Mononuclear cell (primary cell): ENCODE data around the gene AZU1. TPM values are rescaled to one million over a fixed set of nuclear protein-coding genes. Genes with fewer than 3 reads are reported as not detected.

ENCODE experiments used
- H3K27me3 ChIP-seq: 2 replicates; pipeline ENCODE4 v1.6.0; 2011; ENCODE audit warnings: low read length, control low read depth; ENCODE audit not compliant: insufficient read depth
- H3K4me1 ChIP-seq: 2 replicates; pipeline ENCODE4 v1.5.1; 2011; ENCODE audit warnings: mild to moderate bottlenecking, low read length, control low read depth; ENCODE audit not compliant: insufficient read depth
- H3K4me3 ChIP-seq: 2 replicates; pipeline ENCODE4 v1.5.1; 2011; ENCODE audit warnings: mild to moderate bottlenecking, low read length, moderate library complexity
- H3K9me3 ChIP-seq: 2 replicates; pipeline ENCODE4 v1.5.1; 2011; ENCODE audit warnings: low read depth, mild to moderate bottlenecking, control low read depth, low read length
- total RNA-seq: library from RNA; depleted of rRNA; stranded (reverse); fragments of >200 nt; gene quantifications from one replicate; pipeline ENCODE4 v1.2.3, GENCODE V29; 2012

The AZU1 gene
- total RNA-seq, 1 donor, result 0.31 TPM

DNA sequence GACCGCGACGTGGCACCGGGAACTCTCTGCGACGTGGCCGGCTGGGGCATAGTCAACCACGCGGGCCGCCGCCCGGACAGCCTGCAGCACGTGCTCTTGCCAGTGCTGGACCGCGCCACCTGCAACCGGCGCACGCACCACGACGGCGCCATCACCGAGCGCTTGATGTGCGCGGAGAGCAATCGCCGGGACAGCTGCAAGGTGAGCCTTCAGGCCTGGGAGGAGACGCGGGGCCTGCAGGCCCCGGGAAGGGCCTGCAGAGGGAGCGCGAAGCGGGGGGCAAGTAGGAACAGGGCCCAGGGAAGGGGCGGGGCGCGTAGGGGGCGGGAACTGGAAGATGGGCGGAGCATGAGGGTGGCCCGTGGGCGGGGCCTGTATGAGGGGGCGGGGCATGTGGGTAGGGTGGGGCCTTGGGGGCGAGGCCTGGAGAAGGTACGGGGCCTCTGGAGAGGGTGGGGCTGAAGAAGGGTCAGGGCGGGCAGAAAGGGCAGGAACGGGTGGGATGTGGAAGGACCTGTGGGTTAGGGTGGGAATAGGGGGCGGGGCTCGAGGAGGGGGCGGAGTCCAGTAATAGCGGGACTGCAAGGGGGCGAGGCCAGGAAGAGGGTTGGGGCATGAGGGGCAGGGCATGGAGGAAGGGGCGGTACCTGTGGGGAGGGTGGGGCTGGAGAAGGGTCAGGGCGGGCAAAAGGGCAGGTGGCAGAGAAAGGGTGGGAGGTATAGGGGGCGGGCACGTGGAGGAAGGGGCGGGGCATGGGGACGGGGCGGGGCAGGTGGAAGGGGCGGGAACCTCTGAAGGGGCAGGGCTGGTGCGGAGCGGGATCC, 34.3 kb downstream of the AZU1 start:
- Histone ChIP-seq H3K27me3 (no peaks in the 10 kb centered on the region), H3K4me1 (peaks cover 51% of the 10 kb centered on the region), H3K9me3 (no peaks in the 10 kb centered on the region), H3K4me3 (no peak overlapping the region)

DNA sequence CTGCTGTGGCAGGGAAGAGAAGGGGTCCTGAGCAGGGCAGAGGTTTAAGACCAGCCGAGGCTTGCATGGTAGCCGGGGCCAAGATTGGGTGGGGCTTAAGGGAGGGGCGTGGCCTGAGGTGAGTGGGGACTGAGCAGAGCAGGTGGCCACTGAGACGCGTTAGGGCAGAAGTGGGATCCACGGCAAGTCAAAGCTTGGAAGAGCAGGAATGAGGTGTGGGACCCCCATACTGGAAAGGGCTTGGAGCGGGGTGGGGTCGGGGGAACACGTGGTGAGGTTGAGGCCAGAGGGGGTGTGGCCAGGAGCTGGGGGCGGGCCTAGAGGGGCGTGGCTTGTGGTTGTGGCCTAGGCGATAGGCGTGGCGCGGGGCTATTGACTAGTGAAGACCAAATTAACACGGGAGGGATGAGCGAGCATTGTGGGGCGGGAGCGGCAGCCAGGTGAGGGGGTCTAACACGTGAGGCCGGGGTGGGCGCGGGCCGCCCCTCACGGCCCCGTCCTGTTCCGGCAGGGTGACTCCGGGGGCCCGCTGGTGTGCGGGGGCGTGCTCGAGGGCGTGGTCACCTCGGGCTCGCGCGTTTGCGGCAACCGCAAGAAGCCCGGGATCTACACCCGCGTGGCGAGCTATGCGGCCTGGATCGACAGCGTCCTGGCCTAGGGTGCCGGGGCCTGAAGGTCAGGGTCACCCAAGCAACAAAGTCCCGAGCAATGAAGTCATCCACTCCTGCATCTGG, 35.1 kb downstream of the AZU1 start:
- Histone ChIP-seq H3K4me3 (no peak overlapping the region), H3K9me3 (no peaks in the 10 kb centered on the region), H3K27me3 (no peaks in the 10 kb centered on the region), H3K4me1 (peaks cover 48% of the 10 kb centered on the region)

DNA sequence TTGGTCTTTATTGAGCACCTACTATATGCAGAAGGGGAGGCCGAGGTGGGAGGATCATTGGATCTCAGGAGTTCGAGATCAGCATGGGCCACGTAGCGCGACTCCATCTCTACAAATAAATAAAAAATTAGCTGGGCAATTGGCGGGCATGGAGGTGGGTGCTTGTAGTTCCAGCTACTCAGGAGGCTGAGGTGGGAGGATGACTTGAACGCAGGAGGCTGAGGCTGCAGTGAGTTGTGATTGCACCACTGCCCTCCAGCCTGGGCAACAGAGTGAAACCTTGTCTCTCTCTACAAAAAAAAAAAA, 35.6 kb downstream of the AZU1 start:
- H3K9me3 ChIP-seq, result no peaks in the 10 kb centered on the region
- no peak overlapping the region for H3K4me3 ChIP-seq
- H3K27me3 ChIP-seq, result no peaks in the 10 kb centered on the region
- peaks cover 46% of the 10 kb centered on the region for H3K4me1 ChIP-seq

DNA sequence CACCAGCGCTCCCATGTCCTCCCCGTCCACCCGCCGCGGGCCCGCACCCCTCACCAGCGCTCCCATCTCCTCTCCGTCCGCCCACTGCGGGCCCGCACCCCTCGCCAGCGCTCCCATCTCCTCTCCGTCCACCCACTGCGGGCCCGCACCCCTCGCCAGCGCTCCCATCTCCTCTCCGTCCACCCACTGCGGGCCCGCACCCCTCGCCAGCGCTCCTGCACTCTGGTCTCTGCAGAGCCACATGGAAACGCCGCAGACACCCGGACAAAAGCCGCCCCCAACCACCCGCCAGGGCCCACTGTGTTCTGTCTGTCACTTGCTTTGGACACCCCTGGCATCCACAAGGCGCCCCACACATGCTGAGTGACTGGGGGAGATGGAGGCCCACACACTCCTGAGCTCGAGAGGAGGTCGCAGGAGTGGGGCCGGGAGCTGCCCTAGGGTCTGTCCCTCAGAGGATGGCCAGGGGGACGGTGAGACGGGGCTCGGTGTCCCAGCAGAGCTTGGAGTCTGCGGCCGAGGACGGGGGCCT, 39.2 kb downstream of the AZU1 start:
- Histone ChIP-seq H3K9me3 (no peaks in the 10 kb centered on the region), H3K27me3 (no peaks in the 10 kb centered on the region), H3K4me3 (no peak overlapping the region), H3K4me1 (peaks cover 20% of the 10 kb centered on the region)

DNA sequence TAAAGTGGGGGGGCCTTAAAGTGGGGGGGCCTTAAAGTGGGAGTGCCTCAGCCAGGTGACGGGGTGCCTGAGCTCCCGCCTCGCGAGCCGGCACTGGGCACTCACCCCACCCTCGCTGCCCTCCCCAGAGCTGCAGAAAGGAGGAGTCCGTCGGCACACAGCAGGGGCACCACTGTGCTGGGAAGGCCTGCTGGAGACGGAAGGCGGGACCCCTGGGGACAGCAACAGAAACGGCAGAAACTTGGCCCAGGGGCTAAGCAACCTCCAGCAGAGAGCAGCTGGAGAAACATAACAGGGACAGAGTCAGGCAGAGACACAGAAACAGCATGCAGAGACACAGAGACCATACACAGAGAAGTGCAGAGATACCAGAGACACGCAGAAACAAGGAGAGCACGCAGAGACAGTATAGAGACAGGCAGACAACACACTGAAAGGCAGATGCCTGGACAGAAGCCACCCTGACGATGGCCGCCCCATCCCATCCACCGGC, 39.7 kb downstream of the AZU1 start:
- H3K4me1 ChIP-seq, result peaks cover 25% of the 10 kb centered on the region
- no peaks in the 10 kb centered on the region for H3K27me3 ChIP-seq
- H3K4me3 ChIP-seq, result no peak overlapping the region
- no peaks in the 10 kb centered on the region for H3K9me3 ChIP-seq

DNA sequence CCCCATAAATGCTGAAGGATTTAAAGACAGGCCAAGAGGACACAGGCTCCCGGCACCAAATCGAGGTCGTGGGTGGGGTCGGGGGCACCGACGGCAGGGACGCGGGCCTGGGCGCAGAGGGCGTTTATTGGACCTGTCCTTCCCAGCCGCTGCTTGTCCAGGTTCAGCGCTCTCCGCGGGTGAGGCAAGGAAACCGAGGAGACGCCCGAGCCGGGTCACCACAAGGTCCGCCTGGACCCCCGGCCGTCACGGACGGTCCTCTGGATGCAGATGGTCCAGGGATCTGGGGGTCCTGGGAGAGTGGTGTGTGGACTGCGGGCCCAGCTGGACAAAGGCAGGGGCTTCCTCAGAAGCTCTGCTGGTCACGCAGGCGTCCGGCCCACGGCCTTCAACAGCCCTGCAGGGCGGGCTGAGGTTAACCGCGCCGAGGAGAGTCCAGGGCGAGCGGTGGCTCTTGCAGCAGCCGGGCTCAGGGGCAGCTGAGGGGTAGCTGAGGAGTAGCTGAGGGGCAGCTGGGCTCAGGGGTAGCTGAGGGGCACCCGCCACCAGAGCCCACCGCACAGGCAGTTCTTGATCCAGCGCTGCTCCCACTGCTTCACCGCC, 40.3 kb downstream of the AZU1 start:
- Histone ChIP-seq H3K4me3 (no peak overlapping the region), H3K4me1 (peaks cover 20% of the 10 kb centered on the region), H3K9me3 (no peaks in the 10 kb centered on the region)

DNA sequence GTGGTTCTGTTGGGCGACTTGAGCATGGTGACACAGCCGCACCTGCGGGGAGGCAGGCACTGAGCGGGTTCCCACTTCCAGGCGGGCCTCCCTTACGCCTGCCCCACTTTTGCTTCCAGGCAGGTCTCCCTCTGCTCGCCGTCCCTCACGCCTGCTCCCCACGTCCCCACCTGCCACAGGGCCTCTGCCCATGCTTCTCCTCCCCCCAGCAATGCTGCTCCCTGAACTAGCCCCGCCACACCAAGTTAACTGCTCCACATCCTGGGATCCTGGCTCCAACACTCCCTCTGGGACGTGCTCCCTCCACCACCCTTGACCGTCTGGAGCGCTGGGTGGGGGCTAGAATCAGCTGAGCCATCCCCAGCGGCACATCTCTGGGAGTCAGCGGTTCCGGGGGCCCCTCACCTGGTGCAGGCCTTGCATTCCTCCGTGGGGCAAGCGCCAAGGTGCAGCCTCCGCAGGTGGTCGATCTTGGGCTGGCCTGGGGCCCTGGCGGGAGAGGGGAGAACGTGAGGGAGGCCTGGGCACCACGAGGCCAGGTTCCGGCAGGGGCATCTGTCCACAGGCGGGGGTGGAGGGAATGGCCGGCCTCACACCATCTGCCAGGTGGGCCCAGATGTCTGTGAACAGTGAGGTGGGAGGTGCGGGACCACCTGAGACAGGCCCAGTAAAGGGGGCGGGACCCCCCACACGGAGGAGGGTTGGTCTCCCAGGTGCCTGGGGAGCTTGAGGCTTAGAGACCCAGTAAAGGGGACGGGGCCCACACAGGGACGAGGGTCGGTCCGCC, 41.0 kb downstream of the AZU1 start:
- Histone ChIP-seq H3K4me1 (peaks cover 13% of the 10 kb centered on the region), H3K4me3 (no peak overlapping the region), H3K27me3 (no peaks in the 10 kb centered on the region), H3K9me3 (no peaks in the 10 kb centered on the region)

More for the DNA sequence above, 40.3 kb downstream of the AZU1 start:
- H3K27me3 ChIP-seq, result no peaks in the 10 kb centered on the region

DNA sequence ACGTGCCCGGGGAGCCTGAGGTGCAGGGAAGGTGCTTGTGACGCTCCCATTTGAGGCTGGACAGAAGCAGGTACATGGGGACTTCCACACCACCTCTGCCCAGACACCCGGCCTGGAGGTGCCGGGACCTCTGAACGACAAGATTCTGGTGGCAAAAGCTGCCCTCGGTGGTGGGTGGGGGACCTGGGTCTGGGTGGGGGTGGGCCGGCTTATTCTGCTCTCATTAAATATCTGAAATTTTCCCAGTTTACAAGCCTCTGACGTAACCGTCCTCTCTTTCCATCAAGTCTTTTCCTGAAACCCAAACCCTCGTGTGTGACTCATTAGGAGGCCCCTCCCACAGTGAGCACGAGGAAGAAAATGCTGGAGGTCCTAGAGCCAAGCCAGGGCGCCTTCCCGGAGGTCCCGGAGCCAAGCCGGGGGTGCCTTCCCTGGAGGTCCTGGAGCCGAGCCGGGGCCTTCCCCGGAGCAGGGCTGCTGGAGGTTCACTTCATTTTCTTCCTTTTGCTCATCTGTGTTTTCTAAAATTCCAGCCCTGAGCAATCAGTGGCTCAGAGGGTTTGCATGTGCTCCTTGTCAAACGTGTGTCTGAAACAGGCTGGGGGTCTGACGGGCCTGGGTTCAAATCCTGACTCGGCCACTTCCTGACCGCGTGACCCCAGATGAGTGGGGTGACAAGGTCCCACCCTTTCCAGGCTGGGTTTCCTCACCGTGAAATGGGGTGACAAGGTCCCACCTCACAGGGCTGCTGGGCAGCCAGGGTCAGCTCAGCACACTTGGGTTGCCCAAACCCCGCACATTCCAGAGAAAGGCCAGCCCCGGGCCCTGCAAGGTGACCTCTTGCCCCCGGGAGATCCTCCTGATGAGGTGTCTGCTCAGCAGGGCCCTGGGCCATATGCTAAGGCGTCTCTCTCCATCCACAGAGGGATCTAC, 41.9 kb downstream of the AZU1 start:
- H3K9me3 ChIP-seq, result no peaks in the 10 kb centered on the region
- H3K4me3 ChIP-seq, result no peak overlapping the region
- peaks cover 6% of the 10 kb centered on the region for H3K4me1 ChIP-seq
- no peaks in the 10 kb centered on the region for H3K27me3 ChIP-seq

DNA sequence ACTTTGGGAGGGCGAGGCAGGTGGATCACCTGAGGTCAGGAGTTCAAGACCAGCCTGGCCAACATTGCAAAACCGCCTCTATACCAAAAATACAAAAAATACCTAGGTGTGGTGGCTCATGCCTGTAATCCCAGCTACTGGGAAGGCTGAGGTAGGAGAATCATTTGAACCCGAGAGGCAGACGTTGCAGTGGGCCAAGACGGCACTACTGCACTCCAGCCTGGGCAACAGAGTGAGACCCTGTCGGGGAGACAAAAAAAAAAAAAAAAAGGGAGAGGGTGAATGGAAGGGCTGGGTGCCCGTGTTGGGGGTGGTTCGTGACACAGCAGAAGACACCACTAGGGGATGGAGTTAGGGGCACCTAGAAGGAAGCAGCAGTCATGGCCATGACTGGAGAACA, 42.7 kb downstream of the AZU1 start:
- Histone ChIP-seq H3K9me3 (no peaks in the 10 kb centered on the region), H3K4me3 (no peak overlapping the region), H3K4me1 (peaks cover 6% of the 10 kb centered on the region), H3K27me3 (no peaks in the 10 kb centered on the region)

DNA sequence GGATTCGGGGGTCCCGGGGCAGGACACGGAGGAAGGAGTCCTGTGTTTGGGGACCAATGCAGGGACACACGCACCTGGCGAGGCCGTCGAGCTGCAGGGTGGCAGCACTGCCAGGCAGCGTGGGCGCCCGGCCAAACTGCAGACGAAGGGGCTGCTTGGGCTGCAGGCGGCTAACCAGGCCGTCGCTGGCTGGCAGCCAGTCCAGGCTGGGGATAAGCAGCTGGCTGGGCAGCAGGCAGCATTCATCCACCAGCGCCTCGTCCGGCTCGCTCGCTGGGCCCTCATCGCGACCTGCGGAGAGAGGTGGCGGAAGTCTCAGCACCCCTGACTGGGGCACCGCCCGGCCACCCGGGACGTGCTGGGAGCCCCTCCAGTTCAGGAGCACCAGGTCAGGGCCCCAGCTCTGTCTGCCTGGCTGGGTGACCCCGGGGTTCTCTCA, 43.3 kb downstream of the AZU1 start:
- no peak overlapping the region for H3K4me3 ChIP-seq
- peaks cover 6% of the 10 kb centered on the region for H3K4me1 ChIP-seq
- no peaks in the 10 kb centered on the region for H3K9me3 ChIP-seq
- H3K27me3 ChIP-seq, result no peaks in the 10 kb centered on the region

DNA sequence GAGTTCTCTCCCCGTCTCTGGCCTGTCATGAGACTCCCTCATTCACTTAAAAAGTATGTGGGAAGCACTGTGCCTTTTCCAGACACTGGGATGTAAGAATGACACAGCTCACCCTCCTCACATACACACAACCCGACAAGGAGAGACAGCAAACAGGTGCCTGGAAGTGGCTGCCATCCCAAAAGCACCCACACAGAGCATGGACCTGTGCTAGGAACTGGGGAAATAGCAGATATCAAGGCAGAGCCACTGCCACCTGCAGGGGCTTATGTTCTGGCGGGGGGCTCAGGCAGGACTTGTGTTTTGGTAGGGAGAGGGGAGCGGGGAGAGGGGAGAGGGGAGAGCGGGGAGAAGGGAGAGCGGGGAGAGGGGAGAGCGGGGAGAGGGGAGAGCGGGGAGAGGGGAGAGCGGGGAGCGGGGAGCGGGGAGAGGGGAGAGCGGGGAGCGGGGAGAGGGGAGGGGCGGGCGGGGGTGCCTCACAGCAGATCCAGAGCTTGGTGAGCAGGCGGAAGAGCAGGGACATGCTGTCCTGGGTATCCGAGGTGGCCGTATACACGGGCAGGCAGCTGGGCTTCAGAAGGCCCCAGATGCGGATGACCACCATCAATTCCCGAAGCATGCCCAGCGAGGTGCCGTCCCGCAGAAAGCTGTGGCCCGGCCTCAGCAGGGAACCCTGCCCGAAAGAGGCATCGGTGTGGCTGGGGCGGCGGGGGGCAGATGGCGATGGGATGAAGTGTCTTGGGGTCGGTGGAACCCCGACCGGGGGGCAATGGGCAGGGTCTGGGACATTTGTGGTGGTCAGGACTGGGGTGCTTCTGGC, 44.0 kb downstream of the AZU1 start:
- peaks cover 6% of the 10 kb centered on the region for H3K4me1 ChIP-seq
- H3K27me3 ChIP-seq, result no peaks in the 10 kb centered on the region
- no peaks in the 10 kb centered on the region for H3K9me3 ChIP-seq
- no peak overlapping the region for H3K4me3 ChIP-seq

DNA sequence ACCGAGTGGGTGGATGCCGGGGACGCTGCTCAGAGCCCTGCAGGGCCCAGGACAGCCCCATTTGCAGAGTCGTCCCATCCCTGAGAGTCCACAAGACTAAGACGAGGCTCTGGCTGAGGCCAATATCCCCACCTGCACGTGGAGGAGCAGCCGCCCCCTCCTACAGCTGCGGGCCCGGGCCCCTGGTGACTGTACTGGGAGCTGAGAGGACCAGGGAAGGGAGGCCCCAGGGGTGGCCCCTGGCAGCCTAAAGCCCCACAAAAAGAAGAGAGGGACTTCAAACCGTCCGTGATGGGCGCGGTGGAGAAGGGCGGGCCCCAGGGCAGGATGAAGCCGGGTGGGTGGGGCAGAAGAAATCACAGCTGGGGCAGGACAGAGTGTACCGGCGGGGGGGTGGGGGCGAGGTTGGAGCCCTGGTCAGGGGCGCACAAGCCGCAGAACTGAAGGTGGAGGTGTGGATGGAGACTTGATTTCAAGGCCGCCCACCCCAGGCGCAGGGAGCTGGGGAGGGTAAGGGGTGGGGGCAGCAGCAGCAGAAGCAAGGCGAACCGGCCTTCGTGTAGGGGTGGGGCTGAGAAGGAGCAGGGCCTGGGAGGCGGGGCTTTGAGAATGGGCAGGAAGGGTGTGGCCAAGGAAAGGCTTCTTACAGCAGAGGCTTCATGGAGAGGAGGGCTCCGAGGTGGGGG, 44.8 kb downstream of the AZU1 start:
- H3K4me3 ChIP-seq, result no peak overlapping the region
- H3K9me3 ChIP-seq, result no peaks in the 10 kb centered on the region
- H3K4me1 ChIP-seq, result peaks cover 6% of the 10 kb centered on the region
- H3K27me3 ChIP-seq, result no peaks in the 10 kb centered on the region

DNA sequence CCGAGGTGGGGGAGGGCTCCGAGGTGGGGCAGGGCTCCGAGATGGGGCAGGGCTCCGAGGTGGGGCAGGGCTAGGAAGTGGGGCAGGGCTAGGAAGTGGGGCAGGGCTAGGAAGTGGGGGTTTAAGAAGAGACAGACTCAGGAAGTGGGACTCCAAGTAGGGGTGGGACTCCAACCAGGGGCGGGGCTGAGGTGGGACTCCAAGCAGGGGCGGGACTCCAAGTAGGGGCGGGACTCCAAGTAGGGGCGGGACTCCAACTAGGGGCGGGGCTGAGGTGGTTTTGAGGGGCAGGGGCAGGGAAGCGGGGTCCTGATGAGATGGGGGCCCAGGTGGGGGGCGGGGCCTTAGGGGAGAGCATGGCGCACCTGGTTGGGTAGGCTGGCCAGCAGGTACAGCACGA, 45.4 kb downstream of the AZU1 start:
- Histone ChIP-seq H3K27me3 (no peaks in the 10 kb centered on the region), H3K4me3 (no peak overlapping the region), H3K4me1 (peaks cover 6% of the 10 kb centered on the region), H3K9me3 (no peaks in the 10 kb centered on the region)
